Measurements from ENCODE around the gene NBDY.

DNA sequence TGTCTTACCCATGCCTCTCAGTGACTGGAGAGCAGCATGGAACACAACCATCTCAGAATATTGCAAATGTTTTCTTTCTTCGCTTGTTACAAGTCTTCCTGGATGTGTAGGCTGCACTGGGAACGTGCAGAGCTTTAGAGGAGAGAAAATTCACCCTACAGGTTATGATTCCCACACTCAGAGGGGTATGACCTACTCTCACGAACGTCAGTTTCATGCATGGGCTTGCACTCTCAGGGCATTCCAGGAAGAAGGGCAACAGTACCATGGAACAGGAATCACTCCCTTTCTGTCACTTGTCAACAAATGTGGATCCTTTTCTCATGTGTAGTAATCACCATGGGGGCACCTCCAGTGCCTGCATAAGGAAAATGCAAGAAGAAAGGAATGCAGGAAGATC is 75.8 kb downstream of the NBDY start:
- TF ChIP-seq, protein P1, sequence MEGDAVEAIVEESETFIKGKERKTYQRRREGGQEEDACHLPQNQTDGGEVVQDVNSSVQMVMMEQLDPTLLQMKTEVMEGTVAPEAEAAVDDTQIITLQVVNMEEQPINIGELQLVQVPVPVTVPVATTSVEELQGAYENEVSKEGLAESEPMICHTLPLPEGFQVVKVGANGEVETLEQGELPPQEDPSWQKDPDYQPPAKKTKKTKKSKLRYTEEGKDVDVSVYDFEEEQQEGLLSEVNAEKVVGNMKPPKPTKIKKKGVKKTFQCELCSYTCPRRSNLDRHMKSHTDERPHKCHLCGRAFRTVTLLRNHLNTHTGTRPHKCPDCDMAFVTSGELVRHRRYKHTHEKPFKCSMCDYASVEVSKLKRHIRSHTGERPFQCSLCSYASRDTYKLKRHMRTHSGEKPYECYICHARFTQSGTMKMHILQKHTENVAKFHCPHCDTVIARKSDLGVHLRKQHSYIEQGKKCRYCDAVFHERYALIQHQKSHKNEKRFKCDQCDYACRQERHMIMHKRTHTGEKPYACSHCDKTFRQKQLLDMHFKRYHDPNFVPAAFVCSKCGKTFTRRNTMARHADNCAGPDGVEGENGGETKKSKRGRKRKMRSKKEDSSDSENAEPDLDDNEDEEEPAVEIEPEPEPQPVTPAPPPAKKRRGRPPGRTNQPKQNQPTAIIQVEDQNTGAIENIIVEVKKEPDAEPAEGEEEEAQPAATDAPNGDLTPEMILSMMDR (IDR thresholded peaks at IDR 0.05): no peak
- no peak for TF ChIP-seq POLR2A (IDR thresholded peaks at IDR 0.05)
- TF ChIP-seq POLR2AphosphoS5 (IDR thresholded peaks at IDR 0.05): no peak

Measured in prostate gland (tissue), 2 donors.